ENCODE data around the gene TLK2.
"Not testable (repeated sequence)": the region's sequence is repeated elsewhere in the genome, so short reads cannot be mapped to it uniquely, and the experiment has no call there.

DNA sequence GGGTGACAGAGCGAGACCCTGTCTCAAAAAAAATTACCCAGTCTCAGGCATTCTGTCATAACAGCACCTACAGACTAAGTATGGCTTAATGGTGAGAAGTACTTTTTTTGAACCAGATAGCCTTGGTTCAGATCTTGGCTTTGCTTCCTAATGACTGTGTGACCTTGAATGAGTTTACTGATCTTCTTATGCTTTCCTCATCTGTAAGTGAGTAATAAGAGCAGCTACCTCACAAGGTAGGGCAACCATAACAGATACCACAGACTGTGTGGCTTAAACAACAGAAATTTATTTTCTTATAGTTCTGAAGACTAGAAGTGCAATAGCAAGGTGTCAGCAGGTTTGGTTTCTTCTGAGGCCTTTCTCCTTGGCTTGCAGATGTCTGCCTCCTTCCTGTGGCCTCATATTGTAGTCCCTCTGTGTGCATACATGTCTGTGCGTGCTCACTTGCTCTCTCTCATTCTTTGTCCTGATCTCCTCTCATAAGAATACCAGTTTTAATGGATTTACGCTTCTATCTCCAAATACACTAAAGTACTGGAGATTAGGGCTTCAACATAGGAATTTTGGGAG is 31.7 kb downstream of the TLK2 start:
- TF ChIP-seq, protein P1, sequence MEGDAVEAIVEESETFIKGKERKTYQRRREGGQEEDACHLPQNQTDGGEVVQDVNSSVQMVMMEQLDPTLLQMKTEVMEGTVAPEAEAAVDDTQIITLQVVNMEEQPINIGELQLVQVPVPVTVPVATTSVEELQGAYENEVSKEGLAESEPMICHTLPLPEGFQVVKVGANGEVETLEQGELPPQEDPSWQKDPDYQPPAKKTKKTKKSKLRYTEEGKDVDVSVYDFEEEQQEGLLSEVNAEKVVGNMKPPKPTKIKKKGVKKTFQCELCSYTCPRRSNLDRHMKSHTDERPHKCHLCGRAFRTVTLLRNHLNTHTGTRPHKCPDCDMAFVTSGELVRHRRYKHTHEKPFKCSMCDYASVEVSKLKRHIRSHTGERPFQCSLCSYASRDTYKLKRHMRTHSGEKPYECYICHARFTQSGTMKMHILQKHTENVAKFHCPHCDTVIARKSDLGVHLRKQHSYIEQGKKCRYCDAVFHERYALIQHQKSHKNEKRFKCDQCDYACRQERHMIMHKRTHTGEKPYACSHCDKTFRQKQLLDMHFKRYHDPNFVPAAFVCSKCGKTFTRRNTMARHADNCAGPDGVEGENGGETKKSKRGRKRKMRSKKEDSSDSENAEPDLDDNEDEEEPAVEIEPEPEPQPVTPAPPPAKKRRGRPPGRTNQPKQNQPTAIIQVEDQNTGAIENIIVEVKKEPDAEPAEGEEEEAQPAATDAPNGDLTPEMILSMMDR (IDR thresholded peaks at IDR 0.05; ENCODE audit: borderline replicate concordance, extremely low read depth, low read length, poor library complexity, severe bottlenecking), result not testable (repeated sequence)
- TF ChIP-seq EZH2 (IDR thresholded peaks at IDR 0.05; ENCODE audit: borderline replicate concordance, low read depth, low read length, severe bottlenecking), result not testable (repeated sequence)
